HepG2 (cell line): ENCODE measurements around the gene ABCG2. TPM values are rescaled to one million over a fixed set of nuclear protein-coding genes. Genes with fewer than 3 reads are reported as not detected.
A peak's percentile ranks its signal among the peaks of the same experiment; 100 is the strongest.

Experiments
- ELF4 ChIP-seq: sonication (generic); formaldehyde crosslinking; IDR thresholded peaks from 2 replicates; pipeline ENCODE4 v1.5.0; 2020; ENCODE audit warnings: missing genetic modification reagents, mild to moderate bottlenecking, moderate library complexity, borderline replicate concordance
- FOXP1 ChIP-seq, 2 experiments: fragments of 450-650 bp in 1 of 2; IDR thresholded peaks; 2 replicates each; pipeline ENCODE4 v1.6.1; 2017 to 2018; ENCODE audit warnings: antibody characterized with exemption in 1 of 2
- KAT2B ChIP-seq: fragments of 150-350 bp; IDR thresholded peaks from 2 replicates; pipeline ENCODE4 v1.6.1; 2014; ENCODE audit warnings: low read depth, low read length, borderline replicate concordance
- KLF13 ChIP-seq: sonication (generic); formaldehyde crosslinking; IDR thresholded peaks from 2 replicates; pipeline ENCODE4 v1.4.0; 2020; ENCODE audit warnings: mild to moderate bottlenecking, missing genetic modification reagents
- MEIS1 ChIP-seq: sonication (generic); formaldehyde crosslinking; IDR thresholded peaks from 2 replicates; pipeline ENCODE4 v1.9.0; 2021; ENCODE audit warnings: mild to moderate bottlenecking, missing genetic modification reagents, moderate library complexity, borderline replicate concordance
- MLLT10 ChIP-seq: sonication (generic); formaldehyde crosslinking; IDR thresholded peaks from 2 replicates; pipeline ENCODE4 v1.4.0; 2020; ENCODE audit warnings: missing genetic modification reagents
- MXD4 ChIP-seq: IDR thresholded peaks from 2 replicates; pipeline ENCODE4 v1.6.1; 2016; ENCODE audit warnings: mild to moderate bottlenecking, missing biosample characterization, missing genetic modification reagents
- RORA ChIP-seq: sonication (generic); formaldehyde crosslinking; IDR thresholded peaks from 2 replicates; pipeline ENCODE4 v1.5.0; 2020; ENCODE audit warnings: mild to moderate bottlenecking, missing genetic modification reagents, moderate library complexity
- SALL1 ChIP-seq: sonication (generic); formaldehyde crosslinking; IDR thresholded peaks from 2 replicates; pipeline ENCODE4 v1.8.0; 2022; ENCODE audit warnings: mild to moderate bottlenecking, missing genetic modification reagents
- SRSF1 ChIP-seq: fragments of 200-400 bp; formaldehyde crosslinking; optimal IDR thresholded peaks from 2 replicates; pipeline ENCODE3; 2017; ENCODE audit warnings: mild to moderate bottlenecking, low read depth, low read length, moderate library complexity
- ZC3H13 ChIP-seq: sonication (generic); formaldehyde crosslinking; IDR thresholded peaks from 2 replicates; pipeline ENCODE4 v1.8.1; 2023; ENCODE audit warnings: mild to moderate bottlenecking, missing genetic modification reagents, moderate library complexity
- ZNF225 ChIP-seq: sonication (generic); formaldehyde crosslinking; IDR thresholded peaks from 2 replicates; pipeline ENCODE4 v1.4.0; 2020; ENCODE audit warnings: mild to moderate bottlenecking, missing genetic modification reagents
- ZNF34 ChIP-seq: sonication (generic); formaldehyde crosslinking; IDR thresholded peaks from 2 replicates; pipeline ENCODE4 v1.4.0; 2020; ENCODE audit warnings: mild to moderate bottlenecking, missing genetic modification reagents, borderline replicate concordance
- ZNF550 ChIP-seq: sonication (generic); formaldehyde crosslinking; IDR thresholded peaks from 2 replicates; pipeline ENCODE4 v1.4.0; 2020; ENCODE audit warnings: mild to moderate bottlenecking, missing genetic modification reagents, borderline replicate concordance
- ZNF570 ChIP-seq: sonication (generic); formaldehyde crosslinking; IDR thresholded peaks from 2 replicates; pipeline ENCODE4 v1.4.0; 2020; ENCODE audit warnings: mild to moderate bottlenecking, missing genetic modification reagents, borderline replicate concordance
- ZNF598 ChIP-seq: sonication (generic); formaldehyde crosslinking; IDR thresholded peaks from 2 replicates; pipeline ENCODE4 v1.5.1; 2020; ENCODE audit warnings: mild to moderate bottlenecking, missing genetic modification reagents, borderline replicate concordance
- ZNF775 ChIP-seq: sonication (generic); formaldehyde crosslinking; IDR thresholded peaks from 2 replicates; pipeline ENCODE4 v1.4.0; 2020; ENCODE audit warnings: missing genetic modification reagents, mild to moderate bottlenecking, moderate library complexity, borderline replicate concordance
- ZNF777 ChIP-seq: sonication (generic); formaldehyde crosslinking; IDR thresholded peaks from 2 replicates; pipeline ENCODE4 v1.4.0; 2020; ENCODE audit warnings: missing genetic modification reagents
- polyA plus RNA-seq, 8 experiments: library from polyadenylated mRNA; depleted of rRNA in 3 of 8; stranded (reverse) in 7 of 8; unstranded in 1 of 8; fragments of >200 nt; fragmentation: Illumina TruSeq in 4 of 8; extraction: Trizol in 4 of 8; gene quantifications; 2 replicates each; pipeline versions ENCODE4 v1.2.1 to v1.2.3, GENCODE V29; 2011 to 2016; ENCODE audit warnings: low read depth in 4 of 8, missing spikeins in 1 of 8, mixed read lengths in 1 of 8; ENCODE audit not compliant: insufficient read depth in 1 of 8
- total RNA-seq, 5 experiments: library from RNA; depleted of rRNA; stranded (reverse); fragments of >200 nt; fragmentation: Illumina TruSeq; extraction: Trizol; gene quantifications; 2 replicates each; pipeline ENCODE4 v1.2.3, GENCODE V29; 2016; ENCODE audit warnings: low read depth in 1 of 5
- TF ChIP-seq, protein P1 (sequence below): sonication (generic); formaldehyde crosslinking; IDR thresholded peaks from 2 replicates; pipeline ENCODE4 v1.4.0; 2020; ENCODE audit warnings: missing genetic modification reagents
- TF ChIP-seq, protein P2 (sequence below): sonication (generic); formaldehyde crosslinking; IDR thresholded peaks from 2 replicates; pipeline ENCODE4 v1.8.0; 2022; ENCODE audit warnings: missing genetic modification reagents, mild to moderate bottlenecking, borderline replicate concordance
- TF ChIP-seq, protein P3 (sequence below): sonication (generic); formaldehyde crosslinking; IDR thresholded peaks from 2 replicates; pipeline ENCODE4 v1.4.0; 2020; ENCODE audit warnings: missing genetic modification reagents
- TF ChIP-seq, protein P4 (sequence below): sonication (generic); formaldehyde crosslinking; IDR thresholded peaks from 2 replicates; pipeline ENCODE4 v1.5.0; 2020; ENCODE audit warnings: mild to moderate bottlenecking, missing genetic modification reagents

Gene ABCG2
- total and polyA plus RNA-seq, 2 of the 13 experiments (the other 11 are each of a cell fraction or from before 2014, with no cell fraction given), result 10.0 to 15.7 TPM

DNA sequence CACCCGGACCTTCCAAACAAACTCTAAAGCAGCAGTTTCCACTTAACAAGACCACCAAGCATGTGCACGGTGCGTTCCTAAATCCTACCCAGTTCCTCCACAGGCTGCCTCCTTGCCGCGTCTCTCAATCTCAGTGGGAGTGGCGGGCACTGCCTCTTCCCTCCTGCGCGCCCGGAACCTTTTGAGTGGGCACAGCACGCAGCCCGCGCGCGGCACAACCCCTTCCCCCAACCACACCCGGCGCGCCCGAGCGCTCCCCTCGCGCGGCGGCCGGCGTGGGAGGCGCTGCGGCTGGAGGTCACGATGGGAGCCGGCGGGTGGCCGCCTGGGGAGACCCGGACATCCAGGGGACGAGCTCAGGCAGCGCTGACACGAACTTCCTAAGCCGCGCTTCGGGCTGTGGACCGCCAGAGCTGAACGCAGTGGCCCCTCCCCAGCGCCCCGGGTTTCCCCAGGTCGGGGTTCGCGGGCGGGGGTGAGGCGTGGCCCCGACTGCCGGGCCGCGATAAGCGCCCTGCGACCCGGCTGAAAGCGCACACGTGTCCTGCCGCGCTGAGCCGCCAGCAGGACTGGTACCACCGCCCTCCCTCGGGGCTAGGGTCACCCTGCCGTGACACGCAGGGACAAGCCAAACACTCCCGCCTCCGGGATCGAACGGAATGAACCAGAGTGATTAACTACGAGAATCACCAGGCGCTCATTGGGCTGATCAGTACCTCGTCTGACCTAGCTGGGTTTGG, at the start of gene ABCG2 (continued):
- peak; percentile 9; the same call in 1 of the 2 replicates for TF ChIP-seq ZC3H13 (CRISPR knock-in tag)
- peak; percentile 81 for TF ChIP-seq SALL1 (CRISPR knock-in tag)
- TF ChIP-seq, protein P1, sequence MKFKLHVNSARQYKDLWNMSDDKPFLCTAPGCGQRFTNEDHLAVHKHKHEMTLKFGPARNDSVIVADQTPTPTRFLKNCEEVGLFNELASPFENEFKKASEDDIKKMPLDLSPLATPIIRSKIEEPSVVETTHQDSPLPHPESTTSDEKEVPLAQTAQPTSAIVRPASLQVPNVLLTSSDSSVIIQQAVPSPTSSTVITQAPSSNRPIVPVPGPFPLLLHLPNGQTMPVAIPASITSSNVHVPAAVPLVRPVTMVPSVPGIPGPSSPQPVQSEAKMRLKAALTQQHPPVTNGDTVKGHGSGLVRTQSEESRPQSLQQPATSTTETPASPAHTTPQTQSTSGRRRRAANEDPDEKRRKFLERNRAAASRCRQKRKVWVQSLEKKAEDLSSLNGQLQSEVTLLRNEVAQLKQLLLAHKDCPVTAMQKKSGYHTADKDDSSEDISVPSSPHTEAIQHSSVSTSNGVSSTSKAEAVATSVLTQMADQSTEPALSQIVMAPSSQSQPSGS, result peak; percentile 53; the same call in 1 of the 2 replicates
- TF ChIP-seq FOXP1 (IDR thresholded peaks at IDR 0.05), result no peak
- TF ChIP-seq FOXP1 (CRISPR knock-in tag; IDR thresholded peaks at IDR 0.05), result no peak
- TF ChIP-seq MEIS1 (CRISPR knock-in tag), result 0 out of 2 replicates have a peak, but pooled peaks have one; percentile 42
- peak; percentile 77 for TF ChIP-seq ZNF777 (CRISPR knock-in tag)
- no peak for TF ChIP-seq ZNF550 (CRISPR knock-in tag)
- TF ChIP-seq RORA (CRISPR knock-in tag), result no peak
- TF ChIP-seq MXD4 (CRISPR knock-in tag), result peak; percentile 79; the same call in 1 of the 2 replicates
- no peak for TF ChIP-seq ZNF34
- no peak for TF ChIP-seq ELF4 (CRISPR knock-in tag)
- peak; percentile 84; the same call in 1 of the 2 replicates for TF ChIP-seq ZNF225
- TF ChIP-seq, protein P2, sequence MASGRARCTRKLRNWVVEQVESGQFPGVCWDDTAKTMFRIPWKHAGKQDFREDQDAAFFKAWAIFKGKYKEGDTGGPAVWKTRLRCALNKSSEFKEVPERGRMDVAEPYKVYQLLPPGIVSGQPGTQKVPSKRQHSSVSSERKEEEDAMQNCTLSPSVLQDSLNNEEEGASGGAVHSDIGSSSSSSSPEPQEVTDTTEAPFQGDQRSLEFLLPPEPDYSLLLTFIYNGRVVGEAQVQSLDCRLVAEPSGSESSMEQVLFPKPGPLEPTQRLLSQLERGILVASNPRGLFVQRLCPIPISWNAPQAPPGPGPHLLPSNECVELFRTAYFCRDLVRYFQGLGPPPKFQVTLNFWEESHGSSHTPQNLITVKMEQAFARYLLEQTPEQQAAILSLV (CRISPR knock-in tag), result peak; percentile 68; the same call in 1 of the 2 replicates
- no peak for TF ChIP-seq ZNF570 (CRISPR knock-in tag)
- TF ChIP-seq, protein P3, sequence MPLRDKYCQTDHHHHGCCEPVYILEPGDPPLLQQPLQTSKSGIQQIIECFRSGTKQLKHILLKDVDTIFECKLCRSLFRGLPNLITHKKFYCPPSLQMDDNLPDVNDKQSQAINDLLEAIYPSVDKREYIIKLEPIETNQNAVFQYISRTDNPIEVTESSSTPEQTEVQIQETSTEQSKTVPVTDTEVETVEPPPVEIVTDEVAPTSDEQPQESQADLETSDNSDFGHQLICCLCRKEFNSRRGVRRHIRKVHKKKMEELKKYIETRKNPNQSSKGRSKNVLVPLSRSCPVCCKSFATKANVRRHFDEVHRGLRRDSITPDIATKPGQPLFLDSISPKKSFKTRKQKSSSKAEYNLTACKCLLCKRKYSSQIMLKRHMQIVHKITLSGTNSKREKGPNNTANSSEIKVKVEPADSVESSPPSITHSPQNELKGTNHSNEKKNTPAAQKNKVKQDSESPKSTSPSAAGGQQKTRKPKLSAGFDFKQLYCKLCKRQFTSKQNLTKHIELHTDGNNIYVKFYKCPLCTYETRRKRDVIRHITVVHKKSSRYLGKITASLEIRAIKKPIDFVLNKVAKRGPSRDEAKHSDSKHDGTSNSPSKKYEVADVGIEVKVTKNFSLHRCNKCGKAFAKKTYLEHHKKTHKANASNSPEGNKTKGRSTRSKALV (CRISPR knock-in tag), result peak; percentile 97
- no peak for TF ChIP-seq KAT2B
- TF ChIP-seq, protein P4, sequence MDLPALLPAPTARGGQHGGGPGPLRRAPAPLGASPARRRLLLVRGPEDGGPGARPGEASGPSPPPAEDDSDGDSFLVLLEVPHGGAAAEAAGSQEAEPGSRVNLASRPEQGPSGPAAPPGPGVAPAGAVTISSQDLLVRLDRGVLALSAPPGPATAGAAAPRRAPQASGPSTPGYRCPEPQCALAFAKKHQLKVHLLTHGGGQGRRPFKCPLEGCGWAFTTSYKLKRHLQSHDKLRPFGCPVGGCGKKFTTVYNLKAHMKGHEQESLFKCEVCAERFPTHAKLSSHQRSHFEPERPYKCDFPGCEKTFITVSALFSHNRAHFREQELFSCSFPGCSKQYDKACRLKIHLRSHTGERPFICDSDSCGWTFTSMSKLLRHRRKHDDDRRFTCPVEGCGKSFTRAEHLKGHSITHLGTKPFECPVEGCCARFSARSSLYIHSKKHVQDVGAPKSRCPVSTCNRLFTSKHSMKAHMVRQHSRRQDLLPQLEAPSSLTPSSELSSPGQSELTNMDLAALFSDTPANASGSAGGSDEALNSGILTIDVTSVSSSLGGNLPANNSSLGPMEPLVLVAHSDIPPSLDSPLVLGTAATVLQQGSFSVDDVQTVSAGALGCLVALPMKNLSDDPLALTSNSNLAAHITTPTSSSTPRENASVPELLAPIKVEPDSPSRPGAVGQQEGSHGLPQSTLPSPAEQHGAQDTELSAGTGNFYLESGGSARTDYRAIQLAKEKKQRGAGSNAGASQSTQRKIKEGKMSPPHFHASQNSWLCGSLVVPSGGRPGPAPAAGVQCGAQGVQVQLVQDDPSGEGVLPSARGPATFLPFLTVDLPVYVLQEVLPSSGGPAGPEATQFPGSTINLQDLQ (CRISPR knock-in tag), result peak; percentile 27; the same call in 1 of the 2 replicates
- peak; percentile 71; the same call in 1 of the 2 replicates for TF ChIP-seq ZNF598 (CRISPR knock-in tag)
- no peak for TF ChIP-seq SRSF1
- TF ChIP-seq MLLT10, result no peak
- no peak; the same call in 1 of the 2 replicates for TF ChIP-seq ZNF775 (CRISPR knock-in tag)
- no peak for TF ChIP-seq KLF13 (CRISPR knock-in tag)
